ENCODE results near the gene ANKRD65.
"Not testable (repeated sequence)": the region's sequence is repeated elsewhere in the genome, so short reads cannot be mapped to it uniquely, and the experiment has no call there.

The ANKRD65 gene

DNA sequence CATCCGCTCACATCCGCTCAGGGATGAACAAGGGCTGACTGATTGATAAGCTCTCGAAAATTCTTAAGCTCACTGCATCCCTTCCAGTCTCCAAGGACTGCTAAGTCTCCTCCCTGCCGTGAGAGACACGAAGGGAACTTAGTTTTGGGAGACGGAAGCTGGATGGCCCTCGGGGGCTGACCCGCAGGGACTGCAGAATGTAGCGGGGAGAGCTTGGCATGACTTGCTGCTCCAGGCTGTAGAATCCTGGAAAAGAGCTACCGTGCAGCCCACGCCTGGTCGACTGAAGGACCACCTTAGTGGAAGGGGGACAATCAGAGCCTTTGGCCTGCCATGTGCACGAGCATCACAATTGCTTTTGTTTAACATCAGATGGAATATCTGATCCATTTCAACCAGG, 5.3 kb downstream of the ANKRD65 start:
- no peaks in the 10 kb centered on the region for H3K36me3 ChIP-seq (ENCODE audit: insufficient read depth)
- H3K4me1 ChIP-seq (ENCODE audit: low read depth, poor library complexity, severe bottlenecking), result no peaks in the 10 kb centered on the region
- H3K79me2 ChIP-seq (ENCODE audit: insufficient read depth, low read depth), result no peaks in the 10 kb centered on the region
- H2AFZ ChIP-seq (ENCODE audit: low read depth), result no peak overlapping the region
- no peak overlapping the region for H3K4me2 ChIP-seq
- no peaks in the 10 kb centered on the region; the same call in 1 of the 2 replicates for H3K27me3 ChIP-seq (ENCODE audit: insufficient read depth, low read depth)
- no peak for TF ChIP-seq CTCF (conservative IDR thresholded peaks at IDR 0.05; ENCODE audit: low read depth, low read length)
- no peak overlapping the region for H3K27ac ChIP-seq
- H3K4me3 ChIP-seq (IDR thresholded peaks at IDR 0.05; ENCODE audit: insufficient read depth, low read depth, low read length), result no peak overlapping the region
- no peaks in the 10 kb centered on the region for H4K20me1 ChIP-seq (ENCODE audit: insufficient read depth)
- H3K9ac ChIP-seq, result no peak overlapping the region

DNA sequence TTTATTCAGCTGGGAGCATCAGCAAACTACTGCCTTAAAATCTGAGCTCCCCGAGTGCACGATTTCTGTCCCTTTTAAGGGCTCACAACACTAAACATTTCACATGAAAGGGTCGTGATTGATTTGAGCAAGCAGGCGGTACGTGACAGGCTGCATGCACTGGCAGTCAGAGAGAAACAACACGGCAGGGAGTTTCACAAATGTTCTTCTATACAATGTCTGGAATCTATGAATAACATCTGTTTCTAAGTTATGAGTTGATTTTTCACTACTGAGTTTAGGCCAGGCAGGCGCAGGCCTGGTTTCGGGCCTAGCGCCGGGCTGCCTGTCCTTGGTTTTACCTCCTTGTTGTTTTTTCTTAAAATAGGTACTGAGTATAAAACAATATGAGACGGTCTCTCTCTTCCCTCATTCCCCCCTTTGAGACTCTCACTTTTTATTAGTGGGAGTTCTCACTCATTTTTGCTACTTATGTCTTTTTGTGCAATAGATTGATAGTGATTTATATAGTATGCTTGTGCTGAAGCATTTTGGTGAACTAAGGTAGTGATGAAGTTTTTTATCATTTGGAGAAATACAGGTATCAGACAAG, 8.7 kb downstream of the ANKRD65 start:
- H3K4me2 ChIP-seq; H3K4me1 ChIP-seq (ENCODE audit: low read depth, poor library complexity, severe bottlenecking); H3K9ac ChIP-seq; H4K20me1 ChIP-seq (ENCODE audit: insufficient read depth); H3K4me3 ChIP-seq (IDR thresholded peaks at IDR 0.05; ENCODE audit: insufficient read depth, low read depth, low read length); H3K27me3 ChIP-seq (ENCODE audit: insufficient read depth, low read depth); H3K36me3 ChIP-seq (ENCODE audit: insufficient read depth); H3K27ac ChIP-seq; H2AFZ ChIP-seq (ENCODE audit: low read depth): not testable (repeated sequence)
- peaks cover 16% of the 10 kb centered on the region for H3K79me2 ChIP-seq (ENCODE audit: insufficient read depth, low read depth)

DNA sequence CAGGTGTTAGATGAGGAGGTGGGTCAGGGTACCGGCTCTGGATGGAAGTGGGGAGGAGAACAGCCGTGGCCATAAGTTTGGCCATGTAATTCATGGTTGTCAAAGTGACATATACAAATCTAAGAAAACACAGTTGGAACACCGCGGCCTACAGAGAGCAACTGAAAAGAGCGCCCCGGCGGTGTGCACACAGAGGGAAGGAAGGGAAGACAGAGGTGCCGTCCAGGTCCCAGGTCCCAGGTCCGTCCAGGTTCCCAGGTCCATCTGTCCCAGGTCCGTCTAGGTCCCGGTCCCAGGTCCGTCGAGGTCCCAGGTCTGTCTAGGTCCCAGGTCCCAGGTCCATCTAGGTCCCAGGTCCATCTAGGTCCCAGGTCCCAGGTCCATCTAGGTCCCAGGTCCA, 9.4 kb downstream of the ANKRD65 start:
- H3K4me3 ChIP-seq (IDR thresholded peaks at IDR 0.05; ENCODE audit: insufficient read depth, low read depth, low read length), result no peak overlapping the region
- peaks cover 8% of the 10 kb centered on the region for H3K4me1 ChIP-seq (ENCODE audit: low read depth, poor library complexity, severe bottlenecking)
- H3K9ac ChIP-seq, result no peak overlapping the region
- no peaks in the 10 kb centered on the region; the same call in 1 of the 2 replicates for H3K27me3 ChIP-seq (ENCODE audit: insufficient read depth, low read depth)
- TF ChIP-seq CTCF (conservative IDR thresholded peaks at IDR 0.05; ENCODE audit: low read depth, low read length), result no peak
- no peak overlapping the region for H2AFZ ChIP-seq (ENCODE audit: low read depth)
- no peak overlapping the region for H3K27ac ChIP-seq
- H3K36me3 ChIP-seq (ENCODE audit: insufficient read depth), result no peaks in the 10 kb centered on the region
- no peaks in the 10 kb centered on the region for H4K20me1 ChIP-seq (ENCODE audit: insufficient read depth)
- peaks cover 24% of the 10 kb centered on the region for H3K79me2 ChIP-seq (ENCODE audit: insufficient read depth, low read depth)
- H3K4me2 ChIP-seq, result no peak overlapping the region

- Histone ChIP-seq H3K4me1 (ENCODE audit: low read depth, poor library complexity, severe bottlenecking) (peaks cover 19% of the 10 kb centered on the region), H3K79me2 (ENCODE audit: insufficient read depth, low read depth) (peaks cover 38% of the 10 kb centered on the region)
- H4K20me1 ChIP-seq (ENCODE audit: insufficient read depth); H3K4me2 ChIP-seq; H3K36me3 ChIP-seq (ENCODE audit: insufficient read depth); H3K27me3 ChIP-seq (ENCODE audit: insufficient read depth, low read depth); H3K27ac ChIP-seq; H2AFZ ChIP-seq (ENCODE audit: low read depth); H3K4me3 ChIP-seq (IDR thresholded peaks at IDR 0.05; ENCODE audit: insufficient read depth, low read depth, low read length); H3K9ac ChIP-seq: not testable (repeated sequence)
Measured at GRCh38 chr1:1410238-1410637, 10.8 kb downstream of the ANKRD65 start.

GRCh38 chr1:1407636-1408318, 13.3 kb downstream of the ANKRD65 start:
- peak overlapping the region; percentile 70 for H3K27ac ChIP-seq
- peak overlapping the region; percentile 39 for H2AFZ ChIP-seq (ENCODE audit: low read depth)

More at GRCh38 chr1:1407636-1408318, 13.3 kb downstream of the ANKRD65 start:
- peaks cover 55% of the 10 kb centered on the region for H3K79me2 ChIP-seq (ENCODE audit: insufficient read depth, low read depth)
- TF ChIP-seq CTCF (conservative IDR thresholded peaks at IDR 0.05; ENCODE audit: low read depth, low read length), result no peak
- H3K36me3 ChIP-seq (ENCODE audit: insufficient read depth), result peaks cover 11% of the 10 kb centered on the region; the same call in 1 of the 2 replicates
- H4K20me1 ChIP-seq (ENCODE audit: insufficient read depth), result no peaks in the 10 kb centered on the region
- no peaks in the 10 kb centered on the region; the same call in 1 of the 2 replicates for H3K27me3 ChIP-seq (ENCODE audit: insufficient read depth, low read depth)
- peak overlapping the region; percentile 78 for H3K9ac ChIP-seq
- peaks cover 23% of the 10 kb centered on the region for H3K4me1 ChIP-seq (ENCODE audit: low read depth, poor library complexity, severe bottlenecking)
- H3K4me2 ChIP-seq, result peak overlapping the region; percentile 67
- peak overlapping the region; percentile 35 for H3K4me3 ChIP-seq (IDR thresholded peaks at IDR 0.05; ENCODE audit: insufficient read depth, low read depth, low read length)

Data from KMS-11 (cell line).